VCaP (cell line): ENCODE measurements around the gene LAMP1.
A peak's percentile ranks its signal among the peaks of the same experiment; 100 is the strongest.
"Not testable (repeated sequence)": the region's sequence is repeated elsewhere in the genome, so short reads cannot be mapped to it uniquely, and the experiment has no call there.

Source experiments
- H3K27ac ChIP-seq: fragments of 450-650 bp; 2 replicates; pipeline ENCODE4 v1.5.1; 2017
- TF ChIP-seq, protein P1 (sequence below): fragments of 450-650 bp; conservative IDR thresholded peaks from 2 replicates; pipeline ENCODE4 v1.5.1; 2017; ENCODE audit warnings: mild to moderate bottlenecking, moderate library complexity

LAMP1 gene, protein sequence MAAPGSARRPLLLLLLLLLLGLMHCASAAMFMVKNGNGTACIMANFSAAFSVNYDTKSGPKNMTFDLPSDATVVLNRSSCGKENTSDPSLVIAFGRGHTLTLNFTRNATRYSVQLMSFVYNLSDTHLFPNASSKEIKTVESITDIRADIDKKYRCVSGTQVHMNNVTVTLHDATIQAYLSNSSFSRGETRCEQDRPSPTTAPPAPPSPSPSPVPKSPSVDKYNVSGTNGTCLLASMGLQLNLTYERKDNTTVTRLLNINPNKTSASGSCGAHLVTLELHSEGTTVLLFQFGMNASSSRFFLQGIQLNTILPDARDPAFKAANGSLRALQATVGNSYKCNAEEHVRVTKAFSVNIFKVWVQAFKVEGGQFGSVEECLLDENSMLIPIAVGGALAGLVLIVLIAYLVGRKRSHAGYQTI

DNA sequence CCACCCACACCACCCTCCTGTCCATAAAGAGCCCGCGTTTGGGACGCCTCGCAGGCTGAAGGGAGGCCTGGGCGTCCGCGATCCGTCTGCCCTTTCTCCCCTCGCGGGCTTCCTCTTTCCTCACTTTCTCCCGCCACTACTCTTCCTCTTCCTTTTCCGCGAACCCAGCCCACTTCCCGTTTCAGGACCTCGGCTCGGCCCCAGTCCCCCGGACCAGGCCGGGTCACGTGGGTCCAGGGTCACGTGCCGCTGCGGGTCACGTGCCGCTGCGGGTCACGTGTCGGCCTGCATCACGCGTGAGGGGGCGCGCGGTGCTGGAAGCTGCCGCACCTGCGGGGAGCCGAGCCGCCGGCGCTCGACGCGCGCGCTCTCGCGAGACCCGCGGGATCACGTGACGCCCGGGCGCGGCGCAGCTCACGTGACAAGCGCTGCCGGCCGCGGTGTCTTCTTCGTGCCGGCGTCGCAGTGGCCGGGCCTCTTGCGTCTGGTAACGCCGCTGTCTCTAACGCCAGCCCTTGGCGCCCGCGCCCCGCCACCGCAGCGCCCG lies at the start of gene LAMP1:
LAMP1 (plus strand) TSS at position 417 of the 547 bp plus-strand sequence. CDS start 196 bp downstream, outside the sequence.
- peak within 1 kb of the TSS; percentile 41 for H3K27ac ChIP-seq
- TF ChIP-seq, protein P1, sequence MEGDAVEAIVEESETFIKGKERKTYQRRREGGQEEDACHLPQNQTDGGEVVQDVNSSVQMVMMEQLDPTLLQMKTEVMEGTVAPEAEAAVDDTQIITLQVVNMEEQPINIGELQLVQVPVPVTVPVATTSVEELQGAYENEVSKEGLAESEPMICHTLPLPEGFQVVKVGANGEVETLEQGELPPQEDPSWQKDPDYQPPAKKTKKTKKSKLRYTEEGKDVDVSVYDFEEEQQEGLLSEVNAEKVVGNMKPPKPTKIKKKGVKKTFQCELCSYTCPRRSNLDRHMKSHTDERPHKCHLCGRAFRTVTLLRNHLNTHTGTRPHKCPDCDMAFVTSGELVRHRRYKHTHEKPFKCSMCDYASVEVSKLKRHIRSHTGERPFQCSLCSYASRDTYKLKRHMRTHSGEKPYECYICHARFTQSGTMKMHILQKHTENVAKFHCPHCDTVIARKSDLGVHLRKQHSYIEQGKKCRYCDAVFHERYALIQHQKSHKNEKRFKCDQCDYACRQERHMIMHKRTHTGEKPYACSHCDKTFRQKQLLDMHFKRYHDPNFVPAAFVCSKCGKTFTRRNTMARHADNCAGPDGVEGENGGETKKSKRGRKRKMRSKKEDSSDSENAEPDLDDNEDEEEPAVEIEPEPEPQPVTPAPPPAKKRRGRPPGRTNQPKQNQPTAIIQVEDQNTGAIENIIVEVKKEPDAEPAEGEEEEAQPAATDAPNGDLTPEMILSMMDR: no peak

DNA sequence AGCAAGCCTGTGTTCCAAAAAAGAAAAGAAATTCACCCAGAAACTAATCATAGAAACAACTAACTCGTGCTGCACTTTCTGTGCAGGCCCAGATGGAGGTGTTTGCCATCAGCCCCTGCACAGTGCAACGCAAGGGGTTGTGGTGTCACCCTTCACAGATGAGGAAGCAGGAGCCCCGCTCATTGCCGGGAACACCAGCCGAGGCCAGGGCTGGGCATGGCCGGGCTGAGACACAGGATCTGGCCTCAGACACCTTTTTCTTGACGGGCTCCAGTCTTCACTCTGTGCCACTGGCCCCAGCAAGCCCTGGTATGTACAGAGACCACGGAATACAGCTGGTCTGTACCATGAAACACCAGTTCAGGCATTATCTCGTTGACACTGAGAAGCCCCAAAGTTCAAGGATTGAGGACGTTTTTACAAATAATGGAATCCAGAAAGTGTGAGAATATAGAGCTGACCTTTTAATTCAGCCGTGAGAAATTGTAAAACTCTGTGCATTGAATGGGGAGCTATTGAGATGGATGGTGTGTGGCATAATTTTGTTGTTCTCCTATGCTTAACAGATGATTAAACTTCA lies 44.4 kb upstream of the LAMP1 start:
- no peak overlapping the region for H3K27ac ChIP-seq
- TF ChIP-seq, protein P1: no peak

DNA sequence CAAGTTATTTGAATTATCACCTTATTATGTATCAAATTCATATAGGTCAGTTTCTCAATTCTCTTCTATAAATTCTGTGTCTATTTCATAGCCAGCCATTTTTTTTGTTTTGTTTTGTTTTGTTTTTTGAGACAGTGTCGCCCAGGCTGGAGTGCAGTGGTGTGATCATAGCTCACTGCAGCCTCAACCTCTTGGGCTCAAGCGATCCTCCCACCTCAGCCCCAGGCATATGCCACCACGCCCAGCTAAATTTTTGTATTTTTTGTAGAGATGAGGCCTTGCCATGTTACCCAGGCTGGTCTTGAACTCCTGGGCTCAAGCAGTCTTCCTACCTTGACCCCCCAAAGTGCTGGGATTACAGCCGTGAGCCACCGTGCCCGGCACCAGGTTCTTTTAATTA lies 39.1 kb upstream of the LAMP1 start:
- not testable (repeated sequence) for H3K27ac ChIP-seq

DNA sequence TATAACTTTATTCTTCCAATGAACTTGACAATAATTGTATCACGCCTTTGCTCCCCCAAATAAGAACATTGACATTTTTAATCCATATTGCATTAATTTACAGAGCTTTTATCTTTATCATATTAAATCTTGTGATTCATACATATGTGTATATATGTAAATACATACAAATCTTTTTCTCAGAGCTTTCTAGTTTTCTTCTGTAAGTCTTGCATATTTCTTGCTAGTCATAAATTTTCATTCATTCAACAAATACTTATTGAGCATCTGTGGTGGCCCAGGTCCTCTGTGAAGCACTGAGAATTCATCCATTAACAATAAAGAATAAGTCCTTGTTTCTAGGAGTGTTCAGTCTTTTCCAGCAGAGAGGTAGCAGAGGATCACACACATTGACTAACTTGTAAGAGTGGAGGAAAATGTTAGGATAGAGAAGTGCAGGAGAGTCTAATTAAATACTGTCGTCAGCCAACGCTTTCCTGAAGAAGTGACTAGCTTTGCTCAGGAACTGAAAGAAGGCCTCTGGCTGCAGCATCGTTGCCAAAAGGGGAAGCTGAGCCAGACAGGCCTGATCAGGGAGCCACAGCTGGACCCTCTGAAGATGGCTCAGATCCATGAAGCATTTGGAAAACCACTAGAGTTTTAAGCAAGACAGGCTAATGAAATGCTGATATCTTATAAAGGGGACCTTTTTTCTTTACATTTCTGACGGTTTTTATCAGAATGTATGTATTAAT lies 38.6 kb upstream of the LAMP1 start:
- TF ChIP-seq, protein P1: no peak
- no peak overlapping the region for H3K27ac ChIP-seq

DNA sequence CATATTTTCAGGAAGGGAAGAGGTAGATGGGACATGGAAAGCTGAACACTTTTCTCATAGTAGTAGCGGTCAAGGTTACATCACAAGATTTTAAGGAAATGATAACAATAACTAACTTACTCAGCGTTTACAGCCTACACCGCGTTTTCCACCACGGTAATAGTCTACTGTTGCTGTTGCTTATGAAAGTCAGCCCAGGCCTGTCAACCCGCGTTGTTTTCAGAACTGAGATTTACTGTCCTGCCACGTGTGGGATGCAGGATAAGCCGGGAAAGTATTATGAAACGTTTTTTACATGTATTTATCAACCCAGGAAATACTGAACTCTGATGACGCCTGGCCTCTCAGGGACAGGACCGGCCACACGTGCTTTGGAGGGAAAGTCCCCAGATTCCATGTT lies 36.0 kb upstream of the LAMP1 start:
- H3K27ac ChIP-seq: no peak overlapping the region
- TF ChIP-seq, protein P1: no peak

DNA sequence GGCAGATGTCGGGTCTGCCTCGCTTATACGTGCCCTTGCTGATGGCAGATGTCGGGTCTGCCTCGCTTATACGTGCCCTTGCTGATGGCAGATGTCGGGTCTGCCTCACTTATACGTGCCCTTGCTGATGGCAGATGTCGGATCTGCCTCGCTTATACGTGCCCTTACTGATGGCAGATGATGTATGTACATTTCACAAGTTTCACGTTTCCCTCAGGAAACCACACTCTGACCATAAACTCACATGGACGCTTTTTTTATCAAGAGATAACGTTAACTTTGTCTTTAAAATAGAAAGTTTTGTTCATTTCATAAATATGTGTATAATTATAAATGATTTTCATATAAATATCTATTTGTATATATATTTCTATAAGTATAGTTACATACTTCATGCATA lies 34.0 kb upstream of the LAMP1 start:
- H3K27ac ChIP-seq: not testable (repeated sequence)

DNA sequence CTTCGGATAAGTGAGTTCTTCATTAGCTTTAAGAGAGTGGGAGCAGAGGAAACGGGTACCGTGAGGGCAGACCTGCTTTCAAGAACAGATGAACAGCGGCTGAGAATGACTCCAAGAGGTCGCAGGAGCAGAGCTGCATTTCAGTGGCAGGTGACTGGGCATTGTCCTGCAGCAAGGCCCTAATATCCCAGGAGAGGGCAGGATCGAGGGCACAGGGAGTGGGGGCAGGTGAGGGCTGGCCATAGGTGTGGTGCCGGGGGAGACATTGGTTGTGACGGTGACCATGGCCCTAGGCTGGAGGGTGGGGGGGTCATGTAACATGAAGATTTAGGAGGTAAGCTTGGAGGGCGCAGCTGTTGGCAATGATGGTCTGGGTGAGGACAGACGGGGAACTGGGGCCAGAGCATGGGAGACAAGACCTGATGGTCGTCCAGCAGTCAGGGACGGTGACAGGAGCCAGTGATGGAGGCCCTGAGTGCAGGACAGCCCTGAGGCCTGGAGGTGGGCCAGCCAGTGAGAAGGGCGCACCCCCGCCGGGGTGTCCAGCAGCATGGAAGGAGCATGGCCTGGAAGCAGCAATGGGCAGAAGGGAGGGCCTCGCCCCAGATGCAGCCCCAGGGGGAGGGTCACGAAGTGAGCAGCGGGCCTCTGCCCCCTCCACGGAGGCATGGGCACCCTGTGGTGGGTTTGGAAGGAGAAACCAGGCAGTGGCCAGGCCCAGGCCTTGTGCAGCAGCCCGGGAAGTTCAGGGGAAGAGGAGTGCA lies 29.2 kb upstream of the LAMP1 start:
- no peak overlapping the region for H3K27ac ChIP-seq
- TF ChIP-seq, protein P1: no peak

DNA sequence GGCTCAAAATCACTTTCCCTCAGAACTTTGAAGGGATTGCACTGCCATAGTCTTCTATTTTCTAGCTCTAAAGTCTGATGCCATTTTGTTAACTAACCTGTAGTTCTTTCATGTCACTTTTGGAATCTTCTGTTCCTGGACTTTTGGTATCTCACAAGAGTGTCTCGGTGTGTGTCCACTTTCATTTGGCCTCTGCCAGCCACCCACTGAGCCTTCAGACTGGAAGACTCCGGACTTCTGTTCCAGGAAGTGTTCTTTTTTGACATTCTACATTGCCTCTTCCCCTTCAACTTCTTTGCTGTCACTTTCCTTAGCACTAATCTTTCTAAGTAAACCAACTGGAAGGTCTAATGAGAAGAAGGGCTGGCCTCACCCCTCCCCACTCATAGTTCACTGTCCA lies 25.0 kb upstream of the LAMP1 start:
- H3K27ac ChIP-seq: no peak overlapping the region
- TF ChIP-seq, protein P1: no peak
